ENCODE data around the gene CCDC24.

The CCDC24 gene

GRCh38 chr1:44030605-44031251 lies 39.3 kb downstream of the CCDC24 start:
- H3K9me3 ChIP-seq (ENCODE audit: control insufficient read depth in 2 of 2, low read length in 2 of 2) = no peaks in the 10 kb centered on the region
- peak overlapping the region; percentile 72 to 80 for H3K4me3 ChIP-seq (ENCODE audit: low read length in 2 of 2)
- no peaks in the 10 kb centered on the region for H3K27me3 ChIP-seq (ENCODE audit: control insufficient read depth in 2 of 2, insufficient read depth in 2 of 2, low read length in 2 of 2)
- no peaks in the 10 kb centered on the region for H3K36me3 ChIP-seq (ENCODE audit: control insufficient read depth in 2 of 2, insufficient read depth in 2 of 2, low read length in 2 of 2)
- peak overlapping the region; percentile 92 to 95 for H3K27ac ChIP-seq (ENCODE audit: low read depth in 2 of 2, low read length in 2 of 2)
- H3K4me1 ChIP-seq (ENCODE audit: control insufficient read depth in 2 of 2, insufficient read depth in 2 of 2, low read length in 2 of 2) = peaks cover 36 to 51% of the 10 kb centered on the region in 2 donors
- peak overlapping the region; percentile 72 to 82 for H3K9ac ChIP-seq (ENCODE audit: low read depth in 1 of 2, low read length in 2 of 2)

GRCh38 chr1:44031252-44032169 lies 40.1 kb downstream of the CCDC24 start, which contains the start of gene SLC6A9:
Gene SLC6A9 (minus strand): TSS chr1:44031462. CDS start chr1:44024277, 7,185 bp downstream.
- Histone ChIP-seq H3K9me3 (ENCODE audit: control insufficient read depth in 2 of 2, low read length in 2 of 2) (no peaks in the 10 kb centered on the region), H3K4me3 (ENCODE audit: low read length in 2 of 2) (peak within 1 kb of the TSS; percentile 72 to 80), H3K36me3 (ENCODE audit: control insufficient read depth in 2 of 2, insufficient read depth in 2 of 2, low read length in 2 of 2) (no peaks in the 10 kb centered on the region), H3K27ac (ENCODE audit: low read depth in 2 of 2, low read length in 2 of 2) (peak within 1 kb of the TSS; percentile 92 to 95), H3K4me1 (ENCODE audit: control insufficient read depth in 2 of 2, insufficient read depth in 2 of 2, low read length in 2 of 2) (peaks cover 34 to 50% of the 10 kb centered on the region in 2 donors), H3K27me3 (ENCODE audit: control insufficient read depth in 2 of 2, insufficient read depth in 2 of 2, low read length in 2 of 2) (no peaks in the 10 kb centered on the region), H3K9ac (ENCODE audit: low read depth in 1 of 2, low read length in 2 of 2) (peak within 1 kb of the TSS; percentile 72 to 82)

DNA sequence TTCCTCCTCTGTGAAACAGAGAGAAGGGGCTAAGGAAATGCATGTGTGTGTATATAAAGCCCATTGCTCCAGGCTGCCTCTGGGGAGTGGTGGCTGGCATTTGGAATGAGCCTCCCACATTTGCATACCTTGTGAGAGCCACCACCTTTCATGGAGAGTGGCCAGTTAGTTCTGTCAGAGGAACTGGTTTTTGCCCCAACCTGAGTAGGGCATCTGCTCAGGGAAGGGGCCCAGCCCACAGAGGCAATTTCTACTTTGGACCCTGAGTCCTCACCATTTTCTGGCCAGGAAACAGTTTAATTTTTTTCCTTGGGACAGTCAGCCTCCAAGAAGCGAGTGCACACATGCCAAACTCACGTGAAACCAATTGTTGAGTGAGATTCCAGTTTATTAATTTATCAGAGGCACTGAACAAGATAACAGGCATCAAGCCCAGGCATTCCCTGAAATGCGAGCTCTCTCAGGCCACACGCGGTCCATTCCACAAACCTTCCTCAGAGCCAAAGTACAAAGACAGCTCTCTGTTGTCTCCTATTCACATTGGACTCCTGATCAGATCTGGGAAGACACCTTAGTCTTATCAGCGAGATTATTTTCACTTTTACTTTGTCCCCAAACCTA lies 40.9 kb downstream of the CCDC24 start:
- Histone ChIP-seq H3K4me3 (ENCODE audit: low read length in 2 of 2) (peak overlapping the region; percentile 72 to 80), H3K27ac (ENCODE audit: low read depth in 2 of 2, low read length in 2 of 2) (peak overlapping the region; percentile 92 to 95), H3K9me3 (ENCODE audit: control insufficient read depth in 2 of 2, low read length in 2 of 2) (no peaks in the 10 kb centered on the region), H3K27me3 (ENCODE audit: control insufficient read depth in 2 of 2, insufficient read depth in 2 of 2, low read length in 2 of 2) (no peaks in the 10 kb centered on the region), H3K4me1 (ENCODE audit: control insufficient read depth in 2 of 2, insufficient read depth in 2 of 2, low read length in 2 of 2) (peaks cover 37 to 46% of the 10 kb centered on the region in 2 donors), H3K9ac (ENCODE audit: low read depth in 1 of 2, low read length in 2 of 2) (peak overlapping the region; percentile 47 to 82), H3K36me3 (ENCODE audit: control insufficient read depth in 2 of 2, insufficient read depth in 2 of 2, low read length in 2 of 2) (no peaks in the 10 kb centered on the region)

DNA sequence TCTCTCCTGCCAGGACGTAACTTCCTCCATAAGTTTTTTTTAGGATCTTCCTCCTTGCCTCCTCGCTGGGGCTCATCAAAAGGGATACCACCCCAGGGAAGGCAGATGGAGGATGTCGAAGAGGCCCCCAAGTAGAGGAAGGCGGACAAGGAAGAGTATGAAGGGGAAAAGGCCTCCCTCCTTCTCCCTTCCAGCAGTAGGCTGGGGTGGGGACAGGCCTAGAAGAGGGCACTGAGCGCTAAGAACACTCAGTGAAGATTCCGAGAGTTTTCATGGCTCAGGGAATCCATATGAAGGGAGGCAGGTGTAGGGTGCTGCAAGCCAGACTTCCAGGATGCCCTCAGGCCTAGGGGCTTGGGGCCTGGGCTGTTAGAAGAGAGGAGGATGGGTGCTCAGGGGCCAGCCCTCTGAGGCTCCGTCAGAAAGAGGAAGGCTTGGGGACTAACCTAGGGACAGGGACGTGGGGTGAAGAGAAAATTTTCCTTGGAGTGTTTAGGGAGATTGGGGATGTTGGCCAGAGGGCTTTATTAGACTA lies 41.7 kb downstream of the CCDC24 start:
- peak overlapping the region in 1 of 2 donors; percentile 92 for H3K27ac ChIP-seq (ENCODE audit: low read depth in 2 of 2, low read length in 2 of 2)
- no peaks in the 10 kb centered on the region for H3K27me3 ChIP-seq (ENCODE audit: control insufficient read depth in 2 of 2, insufficient read depth in 2 of 2, low read length in 2 of 2)
- H3K4me1 ChIP-seq (ENCODE audit: control insufficient read depth in 2 of 2, insufficient read depth in 2 of 2, low read length in 2 of 2) = peaks cover 37 to 40% of the 10 kb centered on the region in 2 donors
- H3K36me3 ChIP-seq (ENCODE audit: control insufficient read depth in 2 of 2, insufficient read depth in 2 of 2, low read length in 2 of 2) = no peaks in the 10 kb centered on the region
- no peak overlapping the region for H3K4me3 ChIP-seq (ENCODE audit: low read length in 2 of 2)
- H3K9me3 ChIP-seq (ENCODE audit: control insufficient read depth in 2 of 2, low read length in 2 of 2) = no peaks in the 10 kb centered on the region
- no peak overlapping the region for H3K9ac ChIP-seq (ENCODE audit: low read depth in 1 of 2, low read length in 2 of 2)

DNA sequence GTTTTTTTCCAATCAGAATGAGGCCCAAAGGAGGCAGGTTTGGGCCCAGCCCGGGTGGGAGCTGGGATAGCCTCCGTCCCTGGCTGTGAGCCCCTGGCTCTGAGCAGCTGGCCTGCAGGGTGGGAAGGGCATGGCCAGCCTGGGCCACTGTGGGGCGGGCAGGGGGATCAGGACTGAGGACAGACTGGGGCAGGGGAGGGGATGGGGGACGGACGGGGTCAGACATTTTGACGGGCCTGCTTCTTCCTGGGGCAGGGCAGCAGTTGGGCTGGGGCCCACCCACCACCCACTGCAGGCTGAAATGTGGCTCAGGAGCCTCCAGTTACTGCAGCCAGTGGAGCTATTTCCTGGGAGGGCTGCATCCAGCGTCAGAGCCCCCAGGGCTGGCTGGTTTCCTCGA lies 42.4 kb downstream of the CCDC24 start:
- Histone ChIP-seq H3K9ac (ENCODE audit: low read depth in 1 of 2, low read length in 2 of 2) (no peak overlapping the region), H3K4me1 (ENCODE audit: control insufficient read depth in 2 of 2, insufficient read depth in 2 of 2, low read length in 2 of 2) (peaks cover 35 to 37% of the 10 kb centered on the region in 2 donors), H3K27ac (ENCODE audit: low read depth in 2 of 2, low read length in 2 of 2) (no peak overlapping the region), H3K27me3 (ENCODE audit: control insufficient read depth in 2 of 2, insufficient read depth in 2 of 2, low read length in 2 of 2) (no peaks in the 10 kb centered on the region), H3K4me3 (ENCODE audit: low read length in 2 of 2) (no peak overlapping the region), H3K36me3 (ENCODE audit: control insufficient read depth in 2 of 2, insufficient read depth in 2 of 2, low read length in 2 of 2) (no peaks in the 10 kb centered on the region), H3K9me3 (ENCODE audit: control insufficient read depth in 2 of 2, low read length in 2 of 2) (no peaks in the 10 kb centered on the region)

GRCh38 chr1:44034423-44034822 lies 43.0 kb downstream of the CCDC24 start:
- Histone ChIP-seq H3K36me3 (ENCODE audit: control insufficient read depth in 2 of 2, insufficient read depth in 2 of 2, low read length in 2 of 2) (no peaks in the 10 kb centered on the region), H3K27ac (ENCODE audit: low read depth in 2 of 2, low read length in 2 of 2) (no peak overlapping the region), H3K9ac (ENCODE audit: low read depth in 1 of 2, low read length in 2 of 2) (no peak overlapping the region), H3K4me3 (ENCODE audit: low read length in 2 of 2) (no peak overlapping the region), H3K4me1 (ENCODE audit: control insufficient read depth in 2 of 2, insufficient read depth in 2 of 2, low read length in 2 of 2) (peaks cover 28 to 30% of the 10 kb centered on the region in 2 donors), H3K27me3 (ENCODE audit: control insufficient read depth in 2 of 2, insufficient read depth in 2 of 2, low read length in 2 of 2) (no peaks in the 10 kb centered on the region), H3K9me3 (ENCODE audit: control insufficient read depth in 2 of 2, low read length in 2 of 2) (no peaks in the 10 kb centered on the region)

DNA sequence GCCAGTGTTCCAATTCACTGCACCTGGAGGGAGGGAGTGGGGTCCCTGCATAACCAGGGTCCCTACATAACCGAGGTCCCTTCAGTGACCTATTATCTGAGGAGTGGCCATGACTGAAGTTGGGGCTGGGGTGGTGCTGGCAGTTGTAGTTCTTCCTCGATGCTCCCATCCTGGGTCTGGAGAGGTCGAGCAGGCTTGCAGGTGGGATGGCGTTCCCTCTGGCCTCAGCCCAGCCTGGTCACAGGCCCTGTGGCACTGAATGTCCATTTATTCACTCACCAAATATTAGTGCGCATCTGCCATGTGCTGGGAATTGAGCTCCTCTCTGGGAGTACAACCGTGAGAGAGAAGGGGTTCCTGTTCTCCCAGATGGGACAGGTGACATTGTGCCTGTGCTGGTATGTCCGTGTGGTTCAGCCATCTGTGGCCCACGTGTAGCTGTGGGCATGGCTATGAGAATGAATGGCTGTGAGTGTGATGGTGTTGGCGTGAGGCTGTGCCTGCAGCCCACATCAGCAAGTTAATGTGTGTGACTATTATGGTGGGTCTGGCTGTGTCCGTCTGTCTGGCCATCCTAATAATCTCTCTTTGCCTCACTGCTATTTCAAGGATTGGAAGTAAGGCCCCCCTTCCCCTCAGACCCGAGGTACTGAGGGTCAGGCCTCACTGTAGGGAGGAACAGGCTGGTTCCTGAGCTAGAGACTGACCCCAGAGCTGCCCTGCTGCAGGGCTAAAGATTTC lies 43.7 kb downstream of the CCDC24 start:
- H3K36me3 ChIP-seq (ENCODE audit: control insufficient read depth in 2 of 2, insufficient read depth in 2 of 2, low read length in 2 of 2) = no peaks in the 10 kb centered on the region
- H3K27ac ChIP-seq (ENCODE audit: low read depth in 2 of 2, low read length in 2 of 2) = no peak overlapping the region
- H3K4me3 ChIP-seq (ENCODE audit: low read length in 2 of 2) = no peak overlapping the region
- H3K9ac ChIP-seq (ENCODE audit: low read depth in 1 of 2, low read length in 2 of 2) = no peak overlapping the region
- H3K4me1 ChIP-seq (ENCODE audit: control insufficient read depth in 2 of 2, insufficient read depth in 2 of 2, low read length in 2 of 2) = peaks cover 25 to 26% of the 10 kb centered on the region in 2 donors
- H3K9me3 ChIP-seq (ENCODE audit: control insufficient read depth in 2 of 2, low read length in 2 of 2) = no peaks in the 10 kb centered on the region
- no peaks in the 10 kb centered on the region for H3K27me3 ChIP-seq (ENCODE audit: control insufficient read depth in 2 of 2, insufficient read depth in 2 of 2, low read length in 2 of 2)

GRCh38 chr1:44035726-44036408 lies 44.5 kb downstream of the CCDC24 start:
- Histone ChIP-seq H3K27me3 (ENCODE audit: control insufficient read depth in 2 of 2, insufficient read depth in 2 of 2, low read length in 2 of 2) (no peaks in the 10 kb centered on the region), H3K9ac (ENCODE audit: low read depth in 1 of 2, low read length in 2 of 2) (no peak overlapping the region), H3K4me3 (ENCODE audit: low read length in 2 of 2) (no peak overlapping the region), H3K9me3 (ENCODE audit: control insufficient read depth in 2 of 2, low read length in 2 of 2) (no peaks in the 10 kb centered on the region), H3K4me1 (ENCODE audit: control insufficient read depth in 2 of 2, insufficient read depth in 2 of 2, low read length in 2 of 2) (peaks cover 25 to 26% of the 10 kb centered on the region in 2 donors), H3K27ac (ENCODE audit: low read depth in 2 of 2, low read length in 2 of 2) (peak overlapping the region in 1 of 2 donors; percentile 16), H3K36me3 (ENCODE audit: control insufficient read depth in 2 of 2, insufficient read depth in 2 of 2, low read length in 2 of 2) (no peaks in the 10 kb centered on the region)

Data from mucosa of rectum (tissue), 2 donors.